Right lobe of liver (tissue), 6 donors: ENCODE measurements around the gene RPS8. TPM values are rescaled to one million over a fixed set of nuclear protein-coding genes. Genes with fewer than 3 reads are reported as not detected.
"Not testable (repeated sequence)": the region's sequence is repeated elsewhere in the genome, so short reads cannot be mapped to it uniquely, and the experiment has no call there.

Experiments used
- ATAC-seq, 4 donors: fragments of 200-7000 bp; cut with Tn5 transposase; one replicate each; pipeline ENCODE4 v1.9.1; 2020; ENCODE audit warnings: mild to moderate bottlenecking in 4 of 4, moderate library complexity in 4 of 4
- DNase-seq, 3 donors: peaks; one replicate each; pipeline ENCODE4 v3.0.0-alpha.2; 2020
- H3K27ac ChIP-seq, 3 donors: fragments of 200-600 bp; one replicate each; pipeline ENCODE4 v1.8.0; 2022
- H3K27me3 ChIP-seq, 2 donors: fragments of 200-600 bp; one replicate each; pipeline ENCODE4 v1.8.0; 2022
- H3K36me3 ChIP-seq, 4 donors: fragments of 200-600 bp; sonication (generic) in 1 of 4; one replicate each; pipeline versions ENCODE4 v1.5.1 to v1.8.0; 2017 to 2022; ENCODE audit warnings: control low read depth in 1 of 4
- H3K4me1 ChIP-seq, 4 donors: fragments of 200-600 bp; sonication (generic) in 1 of 4; one replicate each; pipeline versions ENCODE4 v1.5.1 to v1.8.0; 2017 to 2022; ENCODE audit warnings: control low read depth in 1 of 4
- H3K4me3 ChIP-seq, 3 donors: fragments of 200-600 bp; one replicate each; pipeline ENCODE4 v1.8.0; 2022
- H3K9me3 ChIP-seq, 4 donors: fragments of 200-600 bp; sonication (generic) in 1 of 4; one replicate each; pipeline versions ENCODE4 v1.5.1 to v1.8.0; 2017 to 2022; ENCODE audit warnings: control low read depth in 1 of 4
- CTCF ChIP-seq, 4 donors: fragments of 200-600 bp in 3 of 4; fragments of 450-650 bp in 1 of 4; IDR thresholded peaks; one replicate each; pipeline versions ENCODE4 v1.5.1 to v1.8.0; 2016 to 2022; ENCODE audit warnings: antibody characterized with exemption in 4 of 4, mild to moderate bottlenecking in 2 of 4
- POLR2A ChIP-seq: fragments of 450-650 bp; IDR thresholded peaks from one replicate; pipeline ENCODE4 v1.6.1; 2017; ENCODE audit warnings: antibody characterized with exemption, mild to moderate bottlenecking
- WGBS: methylation state at CpG from one replicate; pipeline ENCODE4 v1.1.6; 2018; ENCODE audit warnings: low coverage, low lambda C conversion rate; ENCODE audit not compliant: insufficient coverage; ENCODE audit errors: missing lambda C conversion rate; 5-methylcytosine and 5-hydroxymethylcytosine counted together
- intact Hi-C, 2 donors: fragments of 100-400 bp; cut with DNase I; formaldehyde crosslinking; loops; one replicate each; pipeline versions ENCODE4 v1.11.2 to v1.14.1; 2022
- total RNA-seq, 6 experiments: library from RNA; depleted of rRNA in 2 of 6; stranded (reverse); fragments of >200 nt in 2 of 6; fragmentation: NEBNext Ultra II Directional in 3 of 6; extraction: Animal tissue kit (Norgen Biotek cat#: 25700) in 3 of 6; gene quantifications; one replicate each; pipeline versions ENCODE4 v1.1.0 to v1.2.4, GENCODE V29; 2016 to 2023
- donor health status: DM: no; HTN: yes; CAD: no.
- donor health status: DM: no; HTN: no; CAD: no.
- donor health status: DM: no; HTN: no; CAD: no.
- donor health status: DM: no; HTN: yes; CAD: no.
- donor health status: DM: no; HTN: yes; CAD: no.

RPS8 gene
- total RNA-seq, 6 experiments from 2014 or later = 459 to 921 (median 519) TPM

DNA sequence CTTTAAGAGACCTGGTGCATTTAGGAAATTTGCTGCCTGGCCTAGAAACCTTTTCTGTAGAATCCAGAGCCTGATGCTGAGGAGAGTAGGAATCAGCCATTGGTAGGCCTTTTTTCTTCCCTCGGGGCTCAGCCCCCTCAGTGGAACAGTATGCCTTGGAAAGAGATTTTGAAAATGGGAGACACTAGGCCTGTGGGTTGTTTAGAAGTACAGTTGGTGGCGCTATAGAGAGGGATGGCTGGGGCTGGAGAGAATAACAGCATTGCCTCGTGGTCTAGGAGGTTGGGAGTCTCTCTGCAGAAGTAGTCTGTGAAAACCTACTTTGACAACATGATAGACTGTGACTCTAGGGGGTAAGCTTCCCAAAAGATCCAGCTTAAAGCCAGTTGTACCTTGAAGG is 27.5 kb upstream of the RPS8 start:
- no peak for ATAC-seq
- DNase-seq = no peak
- Histone ChIP-seq H3K27me3 (no peaks in the 10 kb centered on the region), H3K4me1 (no peaks in the 10 kb centered on the region), H3K9me3 (no peaks in the 10 kb centered on the region), H3K36me3 (no peaks in the 10 kb centered on the region), H3K27ac (no peak overlapping the region), H3K4me3 (no peak overlapping the region)
- no peak for TF ChIP-seq POLR2A
- TF ChIP-seq CTCF (IDR thresholded peaks at IDR 0.05) = no peak
- intact Hi-C loops = no loop called here
- 96% methylated on average over 3 of the region's 3 CpGs for WGBS

GRCh38 chr1:44757420-44757819 is 17.9 kb upstream of the RPS8 start:
- H3K4me1 ChIP-seq = no peaks in the 10 kb centered on the region
- no peak overlapping the region for H3K27ac ChIP-seq
- no peaks in the 10 kb centered on the region for H3K36me3 ChIP-seq
- TF ChIP-seq POLR2A (no peak), CTCF (IDR thresholded peaks at IDR 0.05) (no peak)
- WGBS = 80% methylated on average over 1 of the region's 2 CpGs
- intact Hi-C loops = no loop called here
- no peaks in the 10 kb centered on the region for H3K9me3 ChIP-seq
- ATAC-seq (no peak), DNase-seq (no peak)
- H3K4me3 ChIP-seq = no peak overlapping the region
- H3K27me3 ChIP-seq = no peaks in the 10 kb centered on the region

- no peak for TF ChIP-seq POLR2A
- no peak for TF ChIP-seq CTCF (IDR thresholded peaks at IDR 0.05)
- Histone ChIP-seq H3K27me3 (no peaks in the 10 kb centered on the region), H3K4me1 (no peaks in the 10 kb centered on the region), H3K27ac (no peak overlapping the region), H3K4me3 (no peak overlapping the region), H3K36me3 (no peaks in the 10 kb centered on the region), H3K9me3 (no peaks in the 10 kb centered on the region)
- ATAC-seq (no peak), DNase-seq (no peak)
- intact Hi-C loops = no loop called here
- 100% methylated on average over 3 of the region's 11 CpGs for WGBS
These were observed 16.3 kb upstream of the RPS8 start for GRCh38 chr1:44759077-44759476.

GRCh38 chr1:44760876-44761275 is 14.5 kb upstream of the RPS8 start:
- H3K4me1 ChIP-seq = no peaks in the 10 kb centered on the region
- intact Hi-C loops = no loop called here
- ATAC-seq (no peak), DNase-seq (no peak)
- TF ChIP-seq POLR2A (no peak), CTCF (IDR thresholded peaks at IDR 0.05) (no peak)
- H3K27ac ChIP-seq = no peak overlapping the region
- H3K4me3 ChIP-seq = no peak overlapping the region
- H3K27me3 ChIP-seq = no peaks in the 10 kb centered on the region
- H3K9me3 ChIP-seq = no peaks in the 10 kb centered on the region
- 89% methylated on average over 1 of the region's 3 CpGs for WGBS
- H3K36me3 ChIP-seq = no peaks in the 10 kb centered on the region

DNA sequence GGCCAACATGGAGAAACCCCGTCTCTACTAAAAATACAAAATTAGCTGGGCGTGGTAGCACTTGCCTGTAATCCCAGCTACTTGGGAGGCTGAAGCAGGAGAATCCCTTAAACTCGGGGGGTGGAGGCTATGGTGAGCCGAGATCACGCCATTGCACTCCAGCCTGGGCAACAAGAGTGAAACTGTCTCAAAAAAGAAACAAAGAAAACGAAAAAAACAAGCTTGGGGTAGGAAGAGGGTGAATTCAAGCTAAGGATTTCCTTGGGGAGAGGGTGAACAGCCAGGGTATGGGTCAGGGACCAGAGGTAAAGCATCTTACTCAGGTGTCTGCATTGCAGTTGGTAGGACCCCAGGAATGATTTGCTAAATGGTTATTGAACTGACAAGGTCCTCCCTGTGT is 8.9 kb upstream of the RPS8 start:
- DNase-seq, H3K27me3 ChIP-seq, H3K27ac ChIP-seq, ATAC-seq, H3K4me1 ChIP-seq, H3K36me3 ChIP-seq, H3K4me3 ChIP-seq, H3K9me3 ChIP-seq, intact Hi-C loops: not testable (repeated sequence)
- 92% methylated on average over 2 of the region's 6 CpGs for WGBS
